ENCODE measurements around the gene GRIP2. TPM values are rescaled to one million over a fixed set of nuclear protein-coding genes. Genes with fewer than 3 reads are reported as not detected.
A peak's percentile ranks its signal among the peaks of the same experiment; 100 is the strongest.

The GRIP2 gene
- under 1 TPM in 1 of 6 donors, not detected in 5; 0.09 TPM for polyA plus RNA-seq (ENCODE audit: low read depth in 6 of 6)

- no peaks in the 10 kb centered on the region for H3K36me3 Mint-ChIP-seq
- H3K9me3 Mint-ChIP-seq = peaks cover 0 to 5% (median 0%) of the 10 kb centered on the region in 7 donors
- ATAC-seq (ENCODE audit: low read depth in 2 of 2) = no peak
- peak within 1 kb of the TSS in 1 of 6 donors; percentile 33 for H3K27ac Mint-ChIP-seq
- H3K27me3 Mint-ChIP-seq = peaks cover 3 to 12% (median 7%) of the 10 kb centered on the region in 3 donors
- no peak for DNase-seq
- no peak within 1 kb of the TSS for H3K4me3 Mint-ChIP-seq
- H3K4me1 Mint-ChIP-seq = no peaks in the 10 kb centered on the region
Observed at GRCh38 chr3:14539742-14540491, at the start of gene GRIP2. Gene GRIP2 (minus strand): TSS chr3:14540342. CDS start chr3:14540308, 34 bp downstream.

GRCh38 chr3:14588425-14589112 is 48.4 kb upstream of the GRIP2 start:
- Mint-ChIP-seq H3K27me3 (peaks cover 34 to 73% (median 59%) of the 10 kb centered on the region in 3 donors), H3K27ac (no peak overlapping the region), H3K4me3 (no peak overlapping the region), H3K36me3 (peaks cover 0 to 5% of the 10 kb centered on the region in 2 donors), H3K4me1 (no peaks in the 10 kb centered on the region), H3K9me3 (no peaks in the 10 kb centered on the region)
- ATAC-seq (ENCODE audit: low read depth in 2 of 2) = no peak
- DNase-seq = no peak

DNA sequence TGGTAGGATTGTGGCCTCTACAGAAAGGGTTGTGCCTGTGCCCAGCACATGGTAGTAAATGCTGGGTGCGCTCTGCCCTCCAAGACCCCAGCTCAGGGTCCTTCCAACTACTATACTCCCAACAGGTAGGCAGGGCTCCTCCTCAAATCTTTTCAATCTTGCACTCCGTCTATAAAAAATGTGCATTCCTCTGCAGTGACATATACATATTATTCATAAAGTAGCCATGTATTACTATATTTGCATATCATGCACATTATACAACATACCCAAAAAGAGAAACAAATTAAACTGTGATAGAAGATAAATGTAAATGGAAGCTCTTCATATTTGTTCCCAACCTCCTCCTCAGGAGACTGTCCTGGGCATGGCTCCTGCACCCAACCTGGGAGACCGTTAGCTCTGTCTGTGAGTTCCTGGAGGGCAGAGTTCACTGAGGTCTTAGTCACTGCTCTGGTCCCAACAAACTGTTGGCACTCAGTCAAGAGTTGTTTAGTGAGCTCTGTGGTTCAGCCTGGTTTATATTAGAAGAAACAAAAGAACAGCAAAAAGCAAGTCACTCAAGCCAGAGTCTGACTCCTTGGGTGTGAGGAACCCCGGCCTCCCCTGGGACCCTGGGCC is 47.7 kb upstream of the GRIP2 start:
- Mint-ChIP-seq H3K9me3 (no peaks in the 10 kb centered on the region), H3K27me3 (peaks cover 34 to 68% (median 60%) of the 10 kb centered on the region in 3 donors), H3K27ac (no peak overlapping the region), H3K4me1 (no peaks in the 10 kb centered on the region), H3K4me3 (no peak overlapping the region), H3K36me3 (peaks cover 0 to 5% of the 10 kb centered on the region in 2 donors)
- no peak for DNase-seq
- ATAC-seq (ENCODE audit: low read depth in 2 of 2) = no peak

GRCh38 chr3:14586611-14587010 is 46.5 kb upstream of the GRIP2 start:
- Mint-ChIP-seq H3K27ac (no peak overlapping the region), H3K9me3 (peaks cover 0 to 2% (median 0%) of the 10 kb centered on the region in 7 donors), H3K4me1 (no peaks in the 10 kb centered on the region), H3K36me3 (peaks cover 0 to 5% of the 10 kb centered on the region in 2 donors), H3K4me3 (no peak overlapping the region), H3K27me3 (peaks cover 38 to 72% (median 68%) of the 10 kb centered on the region in 3 donors)
- no peak for DNase-seq
- no peak for ATAC-seq (ENCODE audit: low read depth in 2 of 2)

DNA sequence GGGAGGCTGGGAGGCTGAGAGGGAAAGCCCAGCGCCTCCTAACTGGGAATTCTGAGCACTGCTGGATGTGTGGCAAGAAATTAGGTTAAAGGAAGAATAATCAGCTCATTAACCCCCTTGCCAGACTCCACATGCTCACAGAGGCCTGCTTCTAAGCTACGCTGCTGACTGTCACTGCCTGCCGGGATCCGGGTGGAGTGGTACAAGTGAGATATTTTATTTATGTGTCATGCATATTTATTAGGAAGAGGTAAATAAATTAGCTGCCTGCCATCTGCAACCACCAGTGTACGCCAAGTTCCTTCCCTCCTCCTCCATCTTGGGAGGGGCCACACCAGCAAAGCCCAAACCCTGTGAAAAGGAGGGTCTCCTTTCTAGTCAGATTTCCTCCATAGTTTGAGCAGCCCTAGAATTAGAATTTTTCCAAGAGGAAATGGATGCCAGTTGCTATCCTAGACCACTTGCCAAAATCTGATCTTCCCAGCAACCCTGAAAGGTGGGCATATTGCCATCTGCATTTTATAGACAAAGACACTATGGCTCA is 43.5 kb upstream of the GRIP2 start:
- ATAC-seq (ENCODE audit: low read depth in 2 of 2) (no peak), DNase-seq (no peak)
- Mint-ChIP-seq H3K4me1 (no peaks in the 10 kb centered on the region), H3K27me3 (peaks cover 25 to 48% (median 46%) of the 10 kb centered on the region in 3 donors), H3K4me3 (no peak overlapping the region), H3K9me3 (peaks cover 0 to 6% (median 0%) of the 10 kb centered on the region in 7 donors), H3K27ac (no peak overlapping the region), H3K36me3 (no peaks in the 10 kb centered on the region)

DNA sequence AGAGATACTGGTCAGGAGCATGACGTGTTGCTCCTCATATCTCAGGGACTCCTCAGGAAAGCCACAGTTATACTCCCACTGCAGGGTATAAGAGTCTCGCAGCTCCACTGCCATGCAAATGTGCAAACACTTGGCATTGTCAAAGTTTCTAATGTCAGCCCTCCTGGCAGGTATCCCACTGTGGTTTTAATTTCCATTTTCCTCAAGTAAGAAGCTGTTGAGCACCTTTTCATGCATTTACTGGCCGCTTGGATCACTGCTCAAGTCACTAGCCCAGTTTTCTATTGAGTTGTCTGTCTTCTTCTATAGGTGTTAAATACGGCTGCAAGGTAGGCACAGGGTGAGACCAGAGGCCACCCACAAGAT is 41.9 kb upstream of the GRIP2 start:
- Mint-ChIP-seq H3K4me3 (no peak overlapping the region), H3K27ac (no peak overlapping the region), H3K36me3 (no peaks in the 10 kb centered on the region), H3K4me1 (no peaks in the 10 kb centered on the region), H3K27me3 (peaks cover 18 to 37% (median 34%) of the 10 kb centered on the region in 3 donors), H3K9me3 (peaks cover 0 to 6% (median 0%) of the 10 kb centered on the region in 7 donors)
- DNase-seq (no peak), ATAC-seq (ENCODE audit: low read depth in 2 of 2) (no peak)

GRCh38 chr3:14581334-14582044 is 41.3 kb upstream of the GRIP2 start:
- Mint-ChIP-seq H3K4me1 (no peaks in the 10 kb centered on the region), H3K9me3 (peaks cover 0 to 6% (median 0%) of the 10 kb centered on the region in 7 donors), H3K27me3 (peaks cover 24 to 37% (median 32%) of the 10 kb centered on the region in 3 donors), H3K36me3 (no peaks in the 10 kb centered on the region), H3K27ac (peak overlapping the region in 1 of 6 donors; percentile 66), H3K4me3 (no peak overlapping the region)
- ATAC-seq (ENCODE audit: low read depth in 2 of 2) = no peak
- DNase-seq = no peak

DNA sequence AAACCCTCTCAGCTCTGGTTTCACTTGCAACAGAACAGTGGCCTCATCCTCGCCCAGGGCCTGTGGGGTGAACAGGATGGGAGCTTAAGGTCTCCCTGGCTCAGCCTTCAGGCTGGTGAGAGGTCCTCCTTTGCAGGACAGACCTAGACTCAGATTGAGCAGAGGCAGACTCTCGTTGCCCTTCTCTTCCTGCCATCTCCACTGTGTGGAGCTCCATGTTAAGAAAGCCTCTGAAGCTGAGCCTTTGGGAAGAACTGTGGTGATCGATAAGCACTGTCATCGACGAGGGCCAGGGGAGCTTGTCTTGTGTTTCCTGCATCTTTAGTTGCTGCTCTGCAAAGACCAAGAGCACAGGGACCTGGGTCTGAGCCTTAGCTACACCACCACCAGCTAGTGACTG is 37.8 kb upstream of the GRIP2 start:
- no peak for ATAC-seq (ENCODE audit: low read depth in 2 of 2)
- Mint-ChIP-seq H3K27me3 (peaks cover 15 to 31% (median 26%) of the 10 kb centered on the region in 3 donors), H3K4me1 (no peaks in the 10 kb centered on the region), H3K4me3 (no peak overlapping the region), H3K36me3 (no peaks in the 10 kb centered on the region), H3K9me3 (peaks cover 0 to 6% (median 0%) of the 10 kb centered on the region in 7 donors), H3K27ac (no peak overlapping the region)
- DNase-seq = no peak

GRCh38 chr3:14576163-14576562 is 36.0 kb upstream of the GRIP2 start:
- ATAC-seq (ENCODE audit: low read depth in 2 of 2) (no peak), DNase-seq (no peak)
- Mint-ChIP-seq H3K9me3 (peaks cover 0 to 1% (median 0%) of the 10 kb centered on the region in 7 donors), H3K4me1 (no peaks in the 10 kb centered on the region), H3K4me3 (no peak overlapping the region), H3K36me3 (no peaks in the 10 kb centered on the region), H3K27me3 (peaks cover 14 to 24% (median 16%) of the 10 kb centered on the region in 3 donors), H3K27ac (no peak overlapping the region)

DNA sequence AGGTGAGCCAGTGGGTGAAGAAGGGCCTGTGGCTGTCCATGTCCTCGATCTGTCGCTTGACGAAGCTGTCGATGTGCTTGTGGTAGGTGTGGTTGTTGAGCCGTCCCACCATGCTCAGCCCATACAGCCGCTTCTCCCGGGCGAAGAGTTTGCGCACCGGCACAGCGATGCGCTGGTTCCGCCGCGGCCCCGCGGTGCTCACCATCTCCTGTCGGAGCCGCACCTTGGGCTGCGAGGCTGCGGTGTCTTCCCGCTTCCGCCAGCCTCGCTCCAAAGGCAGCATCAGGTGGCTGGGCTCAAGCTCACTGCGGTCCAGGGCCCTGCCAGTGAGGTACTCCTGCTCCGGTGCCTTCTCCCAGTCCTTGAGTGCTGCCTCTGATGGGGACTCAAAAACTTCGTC is 34.0 kb upstream of the GRIP2 start:
- Mint-ChIP-seq H3K27ac (no peak overlapping the region), H3K4me1 (no peaks in the 10 kb centered on the region)
- ATAC-seq (ENCODE audit: low read depth in 2 of 2) = no peak

DNA sequence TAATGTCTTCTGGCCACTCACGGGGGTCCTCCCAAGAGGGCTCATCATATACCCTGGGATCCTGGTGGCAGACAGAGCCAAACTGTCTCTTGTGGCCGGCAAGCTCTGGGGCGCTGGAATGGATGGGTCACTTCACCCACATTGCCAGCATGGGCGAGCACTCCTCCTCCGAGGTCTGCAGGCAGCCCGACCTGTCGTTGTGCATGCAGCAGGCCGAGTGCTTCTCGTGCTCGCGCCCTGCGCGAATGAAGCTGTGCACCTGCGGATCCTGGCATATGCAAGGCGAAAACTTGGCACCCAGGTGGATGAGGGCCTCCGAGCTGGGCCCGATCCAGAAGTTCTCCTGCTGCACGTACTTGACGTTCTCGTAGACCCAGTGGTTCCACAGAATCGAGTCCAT is 33.6 kb upstream of the GRIP2 start:
- Mint-ChIP-seq H3K27ac (no peak overlapping the region), H3K4me3 (no peak overlapping the region), H3K36me3 (no peaks in the 10 kb centered on the region), H3K27me3 (peaks cover 14 to 21% (median 19%) of the 10 kb centered on the region in 3 donors), H3K9me3 (peaks cover 0 to 1% (median 0%) of the 10 kb centered on the region in 7 donors), H3K4me1 (no peaks in the 10 kb centered on the region)
- ATAC-seq (ENCODE audit: low read depth in 2 of 2) (no peak), DNase-seq (no peak)

More for the DNA sequence above, 34.0 kb upstream of the GRIP2 start:
- H3K27me3 Mint-ChIP-seq = peaks cover 14 to 21% (median 19%) of the 10 kb centered on the region in 3 donors
- no peak overlapping the region for H3K4me3 Mint-ChIP-seq
- no peaks in the 10 kb centered on the region for H3K36me3 Mint-ChIP-seq
- DNase-seq = no peak
- peaks cover 0 to 1% (median 0%) of the 10 kb centered on the region in 7 donors for H3K9me3 Mint-ChIP-seq

DNA sequence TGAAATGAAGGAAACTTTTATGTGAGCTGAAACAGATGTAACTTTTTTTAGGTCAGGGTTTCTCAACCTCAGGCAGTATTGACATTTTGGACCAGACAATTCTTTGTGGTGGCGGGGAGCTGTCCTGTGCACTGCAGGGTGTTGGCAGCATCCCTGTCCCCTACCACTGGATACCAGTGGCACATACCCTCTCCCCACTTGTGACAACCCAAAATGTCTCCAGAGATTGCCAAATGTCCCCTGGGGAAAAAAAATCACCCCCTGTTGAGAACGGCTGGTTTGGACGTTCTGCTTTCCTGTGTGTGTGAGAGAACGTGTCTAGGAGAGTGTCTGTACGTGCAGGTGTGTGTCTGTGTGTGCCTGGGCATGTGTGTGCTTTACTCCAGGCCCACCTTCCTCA is 30.7 kb upstream of the GRIP2 start:
- no peak overlapping the region for H3K4me3 Mint-ChIP-seq
- H3K9me3 Mint-ChIP-seq = peaks cover 0 to 1% (median 0%) of the 10 kb centered on the region in 7 donors
- H3K4me1 Mint-ChIP-seq = peaks cover 0 to 2% (median 0%) of the 10 kb centered on the region in 3 donors
- ATAC-seq (ENCODE audit: low read depth in 2 of 2) (no peak), DNase-seq (no peak)
- H3K27ac Mint-ChIP-seq = no peak overlapping the region
- H3K27me3 Mint-ChIP-seq = peaks cover 10 to 42% (median 34%) of the 10 kb centered on the region in 3 donors
- no peaks in the 10 kb centered on the region for H3K36me3 Mint-ChIP-seq

DNA sequence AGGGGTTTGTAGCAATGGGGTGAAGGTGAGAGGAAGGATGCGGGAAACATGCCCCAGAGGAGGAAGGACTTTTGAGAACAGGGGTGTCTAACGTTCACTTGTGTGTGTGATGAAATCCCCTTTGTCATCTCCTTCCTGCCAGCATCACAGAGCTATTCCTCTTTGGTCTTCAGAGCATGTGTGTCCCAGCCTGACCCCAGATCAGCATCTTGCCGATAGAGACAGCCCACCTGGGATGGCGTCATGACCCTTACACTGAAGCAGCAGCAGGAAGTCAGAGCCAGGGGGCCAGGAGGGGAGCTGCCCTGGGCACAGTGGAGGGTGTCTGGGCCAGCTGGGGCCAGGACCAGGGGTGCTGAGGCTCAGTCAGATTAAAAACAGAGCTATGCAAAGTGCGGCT is 29.9 kb upstream of the GRIP2 start:
- Mint-ChIP-seq H3K27ac (peak overlapping the region in 1 of 6 donors; percentile 33), H3K4me3 (no peak overlapping the region), H3K9me3 (peaks cover 0 to 1% (median 0%) of the 10 kb centered on the region in 7 donors), H3K4me1 (peaks cover 0 to 2% (median 0%) of the 10 kb centered on the region in 3 donors), H3K36me3 (no peaks in the 10 kb centered on the region), H3K27me3 (peaks cover 10 to 42% (median 41%) of the 10 kb centered on the region in 3 donors)
- DNase-seq = no peak
- ATAC-seq (ENCODE audit: low read depth in 2 of 2) = no peak
